HG03175 (cell line): Measurements from ENCODE around the gene POC1A.
"Not testable (repeated sequence)": the region's sequence is repeated elsewhere in the genome, so short reads cannot be mapped to it uniquely, and the experiment has no call there.

Experiments used
- ATAC-seq: cut with Tn5 transposase; IDR thresholded peaks from one replicate; pipeline ENCODE4 v1.9.1; 2021; ENCODE audit warnings: mild to moderate bottlenecking, moderate library complexity; ENCODE audit not compliant: unreplicated experiment

POC1A gene

DNA sequence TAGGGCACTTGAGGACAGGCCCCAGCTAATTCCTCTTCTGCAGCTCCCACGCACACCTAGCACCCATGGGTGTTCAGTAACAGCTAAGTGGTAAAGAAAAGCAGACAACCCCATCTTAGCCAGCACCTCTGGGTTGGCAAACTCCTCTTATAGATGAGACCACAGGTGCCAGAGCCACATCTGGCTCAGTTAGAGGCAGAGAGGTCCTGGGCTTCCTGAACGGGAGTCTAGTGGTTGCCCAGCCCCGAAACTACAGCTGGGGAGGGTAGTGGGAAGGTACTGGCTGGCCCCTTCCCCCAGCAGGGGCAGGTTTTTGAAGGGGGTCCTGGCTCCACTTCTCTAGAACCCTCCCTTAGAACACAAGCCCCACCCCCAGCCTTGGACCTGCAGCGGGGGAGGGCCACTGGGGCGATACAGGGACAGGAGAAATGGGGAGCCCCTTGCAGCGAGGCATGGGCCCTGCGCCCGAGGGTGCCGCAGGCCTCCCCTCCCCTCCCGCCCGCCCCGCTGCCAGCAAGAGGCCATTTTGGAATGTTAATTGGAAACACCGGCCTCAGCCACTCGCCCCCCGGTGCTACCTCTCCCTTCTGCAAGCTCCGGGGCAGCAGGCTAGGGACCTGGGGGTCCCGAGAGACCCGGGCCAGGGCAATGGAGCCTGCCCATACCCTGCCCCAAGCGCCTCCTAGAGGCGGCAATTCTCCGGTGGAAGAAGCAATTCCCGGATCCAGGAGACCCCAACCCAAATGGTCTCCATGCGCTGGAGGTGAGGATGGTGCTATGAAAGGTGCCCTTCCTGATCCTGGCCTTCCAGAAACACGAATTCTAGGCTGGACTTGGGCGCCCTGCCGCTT, 99.3 kb downstream of the POC1A start:
- ATAC-seq, result no peak

DNA sequence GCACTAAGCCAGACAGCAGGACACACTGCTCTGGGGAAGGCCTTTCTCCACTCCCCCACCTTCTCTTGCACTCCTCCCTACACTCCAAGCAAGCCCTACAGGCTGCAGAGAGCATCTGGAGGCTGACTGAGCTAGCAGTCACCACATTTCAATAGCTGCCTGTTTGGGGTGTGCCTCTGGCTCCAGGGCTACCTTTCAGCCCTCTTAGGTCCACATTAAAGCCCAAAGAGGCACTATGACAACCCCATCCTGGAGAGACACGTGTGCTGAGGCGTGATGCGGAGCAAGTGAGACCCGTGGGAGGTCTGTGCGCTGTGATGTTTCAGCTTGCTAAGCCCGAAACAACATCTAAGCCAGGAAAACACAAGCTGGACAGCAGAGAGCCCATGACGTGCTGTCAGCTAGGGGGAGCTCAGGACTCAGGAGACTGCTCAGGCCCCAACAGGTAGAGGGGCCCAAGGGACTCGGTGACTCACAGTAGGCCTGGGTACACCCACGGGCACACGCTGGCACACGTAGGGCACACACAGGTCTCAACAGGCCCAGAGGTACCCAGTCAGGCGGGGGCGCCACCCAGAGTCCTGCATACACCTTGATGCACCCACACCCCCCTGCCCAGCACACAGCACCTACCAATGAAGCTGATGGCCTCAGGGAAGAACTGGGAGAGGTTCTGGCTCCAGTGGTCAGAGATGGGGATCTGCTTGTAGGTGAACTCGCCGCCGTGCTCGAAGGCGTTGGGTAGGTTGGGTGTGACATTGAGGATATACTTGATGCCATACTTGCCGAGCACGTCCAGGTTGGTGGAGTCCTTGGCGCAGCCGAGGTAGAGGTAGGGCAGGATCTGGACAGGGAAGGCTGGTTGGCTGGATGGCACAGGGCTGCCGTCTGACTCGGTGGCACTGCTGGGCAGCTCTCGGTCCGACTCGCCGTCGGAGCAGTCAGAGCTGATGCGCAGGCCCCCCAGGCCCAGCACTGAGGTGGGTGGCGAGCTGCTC, 100.6 kb downstream of the POC1A start:
- ATAC-seq, result no peak

DNA sequence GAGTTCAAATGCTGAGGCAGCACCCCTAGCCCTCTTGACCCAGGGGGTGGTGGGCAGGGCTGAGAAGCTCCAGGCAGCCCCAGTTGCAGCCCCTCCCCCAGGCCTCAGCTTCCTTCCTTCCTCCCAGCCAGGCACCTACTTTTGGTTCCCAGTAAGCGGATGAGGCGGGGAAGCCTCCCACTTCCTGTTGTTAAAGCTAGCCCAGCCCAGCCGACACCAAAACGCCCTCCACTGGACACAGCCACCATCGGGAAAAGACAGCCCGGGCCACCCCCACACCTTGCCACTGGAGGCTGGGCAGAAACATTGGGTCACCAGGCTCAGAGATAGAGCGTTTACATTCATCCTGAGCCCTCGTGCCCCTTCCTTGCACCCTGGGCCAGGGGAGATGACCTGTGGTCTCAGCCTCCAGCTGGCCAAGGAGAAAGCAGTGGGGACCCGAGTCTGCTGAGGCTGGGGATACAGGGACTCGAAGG, 101.4 kb downstream of the POC1A start:
- ATAC-seq, result no peak

DNA sequence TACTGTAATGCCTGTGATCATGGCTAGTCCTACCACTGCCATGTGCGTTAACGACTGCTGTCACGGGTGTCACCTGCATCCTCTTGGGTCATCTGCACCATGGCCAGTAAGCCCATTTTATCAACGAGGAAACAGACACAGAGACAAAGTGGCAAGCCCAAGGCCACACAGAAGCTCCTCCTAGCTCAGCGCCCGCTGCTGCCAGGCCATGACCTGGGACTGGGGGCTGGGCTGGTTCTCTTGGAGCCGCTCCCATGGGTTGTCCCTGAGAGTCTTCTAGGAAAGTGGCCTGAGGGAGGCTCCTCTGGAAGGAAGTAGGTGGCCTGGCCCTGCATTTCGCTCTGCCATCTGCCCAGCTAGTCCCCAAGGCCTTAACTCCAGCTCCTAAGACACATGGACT, 102.8 kb downstream of the POC1A start:
- ATAC-seq, result no peak

DNA sequence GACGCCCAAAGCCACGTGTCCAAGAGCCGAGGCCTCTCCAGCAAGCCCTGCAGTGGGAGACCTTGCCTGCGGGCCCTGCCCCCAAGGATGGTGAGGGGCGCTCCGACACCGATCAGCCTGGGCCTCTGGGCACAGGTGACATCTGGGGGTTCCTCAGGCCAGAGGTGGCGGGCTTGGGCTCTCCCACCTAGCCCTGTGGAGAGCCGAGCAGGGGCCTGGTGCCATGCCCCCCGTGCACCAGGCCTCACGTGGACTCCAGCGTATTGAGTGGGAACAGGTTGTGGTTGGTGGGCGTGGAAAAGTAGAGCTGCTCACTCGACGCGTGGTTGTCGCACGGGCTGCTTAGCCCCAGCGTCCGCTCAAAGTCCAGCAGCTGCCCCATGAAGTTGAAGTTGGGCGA, 103.7 kb downstream of the POC1A start:
- no peak for ATAC-seq

DNA sequence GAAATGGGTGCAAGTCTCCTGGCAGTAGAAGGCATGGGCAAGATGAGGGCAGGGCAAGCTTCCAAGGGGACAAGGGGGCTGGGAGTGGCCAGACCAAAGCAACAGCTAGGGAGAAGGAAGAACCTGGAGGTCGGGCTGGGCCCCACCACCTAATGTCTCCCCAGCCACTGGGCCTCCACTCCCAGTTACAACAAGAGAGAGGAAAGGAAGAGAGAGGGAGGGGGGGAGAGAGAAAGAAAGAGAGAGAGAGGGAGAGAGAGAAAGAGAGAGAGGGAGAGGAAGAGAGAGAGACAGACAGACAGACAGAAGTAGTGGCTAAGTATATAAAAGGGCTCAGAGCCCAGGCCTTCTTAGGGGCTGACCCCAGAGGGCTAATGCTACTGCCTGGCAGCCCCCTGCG, 104.7 kb downstream of the POC1A start:
- no peak for ATAC-seq

DNA sequence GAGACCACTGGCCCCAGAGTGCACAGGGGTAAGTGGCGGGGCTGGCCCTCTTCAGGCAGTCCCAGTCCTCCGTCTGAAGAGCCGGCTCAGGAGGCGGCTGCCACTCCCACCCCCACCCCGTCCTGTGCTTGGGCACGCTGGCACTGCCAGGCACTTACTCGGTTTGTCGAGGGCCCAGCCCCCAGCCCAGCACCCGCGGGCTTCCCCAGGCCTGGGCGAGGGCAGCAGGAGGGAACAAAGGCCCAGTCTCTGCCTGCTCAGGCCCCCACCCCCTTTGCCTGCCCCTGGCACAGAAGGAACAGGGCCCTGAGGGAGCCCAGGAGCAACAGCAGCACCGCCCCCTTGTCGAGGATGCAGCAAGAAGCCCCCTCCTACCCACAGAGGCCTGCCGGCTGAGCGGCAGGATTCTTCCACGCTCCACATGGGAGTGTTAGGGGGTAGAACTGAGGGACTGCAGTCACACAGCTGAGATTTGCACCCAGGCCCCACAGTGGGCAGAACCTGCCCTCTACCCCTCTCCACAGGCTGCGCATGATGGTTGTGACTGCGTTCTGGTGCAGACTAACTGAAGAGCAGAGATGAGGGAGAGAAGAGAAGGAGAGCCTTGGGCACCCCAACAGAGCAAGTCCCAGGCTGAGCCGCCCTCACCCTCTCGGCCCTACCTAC, 106.8 kb downstream of the POC1A start:
- no peak for ATAC-seq

DNA sequence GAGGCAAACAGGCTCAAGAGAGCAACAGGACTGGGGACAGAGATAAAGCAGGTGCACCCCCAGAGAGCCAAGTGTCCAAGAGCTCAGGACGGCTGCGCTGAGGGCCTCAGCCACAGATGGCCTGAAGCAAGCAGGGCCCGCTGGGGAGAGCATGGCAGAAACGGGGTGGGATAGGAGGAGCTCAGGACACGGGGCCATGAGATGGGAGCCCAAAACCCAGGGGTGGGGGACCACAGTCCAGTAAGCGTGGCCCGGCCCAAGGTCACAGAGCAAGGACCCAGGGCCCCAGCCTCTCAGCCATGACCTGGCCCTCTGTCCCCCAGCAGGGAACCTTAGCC, 107.4 kb downstream of the POC1A start:
- ATAC-seq, result no peak

DNA sequence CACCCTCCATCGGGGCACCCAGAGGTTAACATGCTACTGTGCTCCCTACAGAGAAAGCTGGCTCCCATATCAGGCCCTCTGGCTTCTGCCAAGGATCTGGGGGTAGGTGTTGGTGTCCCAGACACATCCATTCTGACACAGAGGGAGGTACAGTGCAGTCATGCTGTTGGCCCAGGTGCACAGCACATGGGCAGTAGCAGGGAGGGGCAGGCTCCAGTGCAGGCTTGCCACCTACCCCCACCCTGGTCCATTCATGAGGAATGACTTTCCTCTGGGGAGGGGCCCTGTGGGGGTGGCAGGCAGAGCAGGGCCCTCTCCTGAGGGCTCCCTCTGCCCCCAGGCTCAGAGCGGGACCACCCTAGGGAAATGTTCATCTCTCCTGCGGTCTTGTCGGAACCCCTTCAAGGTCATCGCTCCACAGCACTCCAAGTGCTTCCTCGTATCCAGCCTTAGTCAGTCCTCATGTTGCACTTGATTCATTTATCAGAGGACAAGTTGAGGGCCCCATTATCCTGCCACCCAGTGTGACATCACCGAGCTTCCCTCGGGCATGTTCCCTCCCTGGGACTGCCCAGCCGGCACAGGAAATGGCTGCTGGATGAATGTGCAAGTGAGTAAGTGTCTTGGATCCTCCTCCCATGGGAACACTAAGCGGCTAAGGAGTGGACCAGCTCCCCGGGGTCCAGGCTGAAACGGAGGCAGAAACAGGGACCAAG, 107.9 kb downstream of the POC1A start:
- no peak for ATAC-seq

DNA sequence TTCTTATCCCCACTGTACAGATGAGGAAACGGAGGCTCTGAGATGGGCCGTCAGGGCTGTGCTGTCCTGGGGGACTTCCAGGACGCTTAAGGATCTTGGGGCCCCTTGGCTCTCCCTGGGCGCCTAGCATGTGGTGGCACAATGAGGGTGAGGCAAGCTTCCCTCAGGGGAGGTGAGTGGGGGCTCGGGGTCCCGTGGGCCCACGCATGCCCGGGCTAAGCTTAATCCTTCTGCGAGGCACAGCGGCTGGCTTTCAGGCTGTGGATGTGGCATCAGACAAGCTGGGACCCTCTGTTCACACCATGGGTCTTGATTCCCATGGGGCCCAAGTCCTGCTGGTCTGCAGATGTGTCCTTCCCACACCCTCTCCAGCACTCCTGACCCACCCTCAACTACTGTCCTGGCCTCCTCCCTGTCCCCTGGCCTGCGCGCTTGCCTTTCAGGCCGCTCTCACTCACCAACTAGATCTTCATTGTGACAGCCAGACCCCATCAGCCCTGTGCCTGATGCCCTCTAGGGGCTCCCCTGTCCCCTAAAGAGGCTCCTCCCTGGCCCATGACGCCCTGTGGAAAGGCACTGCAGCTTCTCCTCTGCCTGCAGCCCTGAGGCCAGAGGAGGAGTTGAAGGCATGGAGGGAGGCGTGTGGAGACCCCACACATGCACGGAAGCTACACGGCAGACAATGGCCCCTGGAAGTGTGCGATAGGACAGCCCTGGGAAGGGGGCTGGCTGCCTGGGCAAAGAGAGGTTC, 109.2 kb downstream of the POC1A start:
- no peak for ATAC-seq

DNA sequence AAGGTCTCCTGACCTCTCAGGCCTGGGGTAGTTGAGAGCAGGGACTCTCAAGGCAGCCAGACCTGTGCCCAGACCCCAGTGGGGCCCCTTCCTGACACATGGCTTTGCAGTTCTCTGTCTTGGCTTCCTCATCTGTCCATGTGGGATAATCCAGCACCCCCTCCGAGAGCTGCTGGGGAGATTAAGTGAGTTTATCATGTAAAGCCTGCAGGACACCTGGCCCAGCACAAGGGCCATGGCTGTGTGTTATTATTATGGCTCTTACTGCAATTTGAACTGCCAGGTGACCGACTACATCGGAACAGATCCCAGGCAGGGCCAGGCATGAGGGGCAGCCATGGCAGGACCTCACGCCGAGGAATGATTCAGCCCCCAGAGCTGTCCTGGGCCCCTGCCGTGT, 110.5 kb downstream of the POC1A start:
- no peak for ATAC-seq

DNA sequence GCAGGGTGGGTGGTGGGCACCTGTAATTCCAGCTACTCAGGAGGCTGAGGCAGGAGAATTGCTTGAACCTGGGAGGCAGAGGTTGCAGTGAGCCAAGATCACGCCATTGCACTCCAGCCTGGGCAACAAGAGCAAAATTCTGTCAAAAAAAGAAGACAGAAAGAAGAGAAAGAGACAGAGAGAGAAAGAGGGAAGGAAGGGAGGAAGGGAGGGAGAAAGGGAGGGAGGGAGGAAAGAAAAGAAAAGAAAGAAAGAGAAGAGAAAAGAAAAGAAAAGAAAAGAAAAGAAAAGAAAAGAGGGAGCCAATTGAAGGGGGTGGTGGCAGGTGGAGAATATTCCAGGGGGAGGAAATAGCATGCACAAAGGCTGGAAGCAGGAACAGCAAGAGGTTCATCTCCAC, 111.2 kb downstream of the POC1A start:
- not testable (repeated sequence) for ATAC-seq

DNA sequence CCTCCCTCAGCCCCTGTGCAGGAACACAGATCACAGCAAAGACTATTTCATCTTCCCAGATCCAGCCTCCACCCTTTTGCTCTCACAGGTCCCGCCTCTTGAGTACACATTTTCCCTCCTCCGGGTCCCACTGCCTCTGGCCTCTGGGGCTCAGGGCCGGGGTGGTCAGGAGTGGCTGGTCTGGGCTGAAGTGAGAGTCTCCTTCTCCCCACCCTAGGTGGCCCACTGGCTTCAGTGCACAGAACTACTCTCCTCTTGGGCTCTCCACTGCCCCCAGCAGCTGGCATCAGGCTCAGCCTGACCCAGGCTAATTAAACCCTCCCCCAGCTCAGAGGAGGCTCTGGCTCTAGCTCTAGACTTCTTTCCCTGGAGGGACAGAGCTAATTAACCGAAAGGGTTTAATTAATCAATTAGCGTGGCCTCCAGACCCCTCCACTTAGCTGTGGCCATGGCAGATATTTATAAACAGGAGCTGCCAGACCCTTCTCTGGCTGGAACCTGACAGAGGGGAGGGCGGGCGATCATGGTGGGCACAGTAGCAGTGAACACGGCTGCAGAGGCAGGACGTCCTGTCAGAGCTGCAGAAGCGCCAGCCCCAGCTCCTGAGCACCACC, 113.0 kb downstream of the POC1A start:
- ATAC-seq, result no peak

DNA sequence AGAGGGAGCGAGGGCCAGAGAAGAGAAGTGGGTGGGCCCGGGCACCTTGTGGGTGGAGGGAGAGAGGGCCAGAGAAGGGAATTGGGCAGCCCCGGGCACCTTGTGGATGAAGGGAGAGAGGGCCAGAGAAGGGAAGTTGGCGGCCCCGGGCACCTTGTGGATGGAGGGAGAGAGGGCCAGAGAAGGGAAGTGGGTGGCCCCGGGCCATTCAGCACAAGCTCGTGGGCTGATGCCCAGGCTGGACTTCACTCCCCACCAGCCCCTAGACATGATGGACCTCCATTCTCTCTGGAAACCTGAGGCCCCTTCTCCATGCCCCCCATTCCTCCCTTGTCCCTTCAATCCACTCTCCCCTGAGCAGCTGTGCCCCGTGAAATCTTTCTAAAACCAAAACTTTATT, 113.6 kb downstream of the POC1A start:
- ATAC-seq, result no peak

DNA sequence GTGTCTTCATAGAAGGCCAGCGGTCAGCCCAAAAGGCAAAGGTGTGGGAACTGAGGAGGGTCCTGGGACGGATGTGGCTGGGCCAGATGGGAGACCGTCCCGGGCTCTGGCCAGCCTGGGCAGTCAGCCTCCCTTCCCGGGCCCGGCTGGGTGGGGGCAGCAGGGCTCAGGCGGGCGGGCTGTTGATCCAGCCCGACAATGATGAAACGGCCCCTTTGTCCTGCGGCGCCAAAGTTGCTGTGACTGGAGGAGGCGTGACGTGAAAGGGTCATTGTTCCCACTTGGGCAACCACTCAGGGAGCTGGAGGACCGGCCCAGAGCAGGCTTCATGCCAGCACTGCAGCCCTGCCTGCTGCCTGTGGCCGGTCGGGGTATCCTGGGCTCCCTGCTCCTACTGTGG, 114.4 kb downstream of the POC1A start:
- no peak for ATAC-seq

DNA sequence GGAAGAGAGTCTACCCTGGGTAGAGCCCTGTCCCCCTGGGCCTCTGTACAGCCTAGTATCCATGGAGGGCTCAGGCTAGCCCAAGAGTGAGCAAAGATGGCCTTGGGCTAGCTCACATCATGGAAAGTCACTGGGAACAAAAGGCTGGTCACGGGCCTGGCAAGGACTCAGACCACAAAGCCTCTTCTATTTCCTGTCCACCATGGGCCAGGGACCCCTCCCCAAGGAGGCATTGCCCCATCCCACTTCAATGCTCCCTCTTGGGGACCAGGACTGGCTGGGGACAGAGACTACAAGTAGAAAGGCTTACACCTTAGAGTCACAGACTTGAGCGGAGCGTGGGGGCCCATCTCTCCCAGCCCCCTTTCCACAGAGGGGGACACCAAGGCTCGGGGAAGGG, 114.8 kb downstream of the POC1A start:
- ATAC-seq, result no peak

DNA sequence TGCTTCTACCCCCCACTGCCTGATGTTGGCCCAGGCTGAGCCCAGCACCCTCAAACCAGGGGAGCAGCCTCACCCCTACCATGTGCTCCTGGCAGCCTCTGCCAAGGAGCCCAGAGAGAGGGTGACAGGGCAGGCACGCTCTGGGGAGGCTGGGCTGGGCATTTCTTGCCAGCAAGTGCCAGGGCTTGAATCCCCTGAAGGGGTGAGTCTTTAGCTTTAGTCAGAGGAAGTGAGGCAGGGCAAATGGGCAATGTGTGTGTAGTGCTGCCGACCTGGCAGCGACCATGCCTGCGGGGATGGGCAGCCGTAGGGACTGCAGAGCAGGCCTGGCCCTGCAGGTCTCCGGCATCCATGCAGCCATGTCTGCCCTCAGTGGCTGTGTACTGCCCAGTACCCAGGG, 116.0 kb downstream of the POC1A start:
- ATAC-seq, result no peak

DNA sequence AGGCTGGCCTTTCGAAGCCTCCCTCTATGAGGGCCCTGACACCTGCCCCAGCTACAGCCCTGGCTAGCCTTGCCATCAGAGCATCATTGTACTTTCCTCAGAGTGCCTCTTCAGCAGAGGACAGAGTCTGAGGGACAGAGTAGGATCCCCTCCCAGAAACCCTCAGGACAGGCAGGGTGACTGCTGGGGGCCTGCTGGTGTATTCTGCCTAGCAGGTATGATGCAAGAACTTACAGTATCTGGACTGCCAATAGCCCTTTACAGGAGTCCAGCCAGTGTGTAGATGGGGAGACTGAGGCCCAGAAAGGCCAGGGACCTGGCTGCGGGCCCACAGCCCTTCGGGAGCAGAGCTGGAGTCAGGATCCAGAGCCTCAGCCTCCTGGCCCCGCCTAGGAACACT, 116.9 kb downstream of the POC1A start:
- ATAC-seq, result no peak

DNA sequence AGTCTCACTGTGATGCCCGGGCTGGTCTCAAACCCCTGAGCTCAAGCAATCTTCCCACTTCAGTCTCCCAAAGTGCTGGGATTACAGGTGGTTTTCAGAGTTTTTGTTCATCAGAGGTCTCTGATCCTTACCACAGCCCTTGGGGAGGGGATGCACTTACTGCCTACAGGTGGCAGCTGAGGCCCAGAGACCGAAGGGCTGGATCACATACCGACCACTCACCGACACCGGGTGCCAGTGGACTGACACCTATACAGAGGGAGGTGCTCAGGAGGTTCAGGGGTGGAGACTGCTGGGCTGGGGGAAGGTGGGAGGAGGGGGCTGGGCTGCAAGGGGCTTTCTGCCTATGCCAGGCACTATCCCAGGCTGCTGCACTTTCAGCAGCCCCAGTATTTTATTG, 117.4 kb downstream of the POC1A start:
- ATAC-seq, result no peak
